ENCODE results near the gene RBM39. TPM values are rescaled to one million over a fixed set of nuclear protein-coding genes. Genes with fewer than 3 reads are reported as not detected.
A peak's percentile ranks its signal among the peaks of the same experiment; 100 is the strongest.

The RBM39 gene
- total RNA-seq, 1 donor from 2014 or later: 370 TPM

- TF ChIP-seq CTCF (IDR thresholded peaks at IDR 0.05) (no peak), POLR2A (IDR thresholded peaks at IDR 0.05) (no peak), POLR2AphosphoS5 (IDR thresholded peaks at IDR 0.05; ENCODE audit: insufficient read depth in 1 of 2, low read depth in 1 of 2) (no peak)
- Histone ChIP-seq H3K9me3 (no peaks in the 10 kb centered on the region), H3K27ac (no peak overlapping the region), H3K27me3 (no peaks in the 10 kb centered on the region), H3K36me3 (peaks cover 0 to 20% of the 10 kb centered on the region in 2 donors), H3K4me1 (no peaks in the 10 kb centered on the region), H3K4me3 (no peak overlapping the region)
- intact Hi-C loops (cut with DNase I): no loop called here
- DNase-seq (ENCODE audit: extremely low spot score in 2 of 2): peak in 1 of 2 donors; percentile 22
These were observed 61.4 kb downstream of the RBM39 start for GRCh38 chr20:35680452-35681183.

GRCh38 chr20:35674921-35675320 lies 67.1 kb downstream of the RBM39 start:
- TF ChIP-seq CTCF (IDR thresholded peaks at IDR 0.05) (no peak), POLR2AphosphoS5 (IDR thresholded peaks at IDR 0.05; ENCODE audit: insufficient read depth in 1 of 2, low read depth in 1 of 2) (no peak), POLR2A (IDR thresholded peaks at IDR 0.05) (no peak)
- peak in 1 of 2 donors; percentile 40 for DNase-seq (ENCODE audit: extremely low spot score in 2 of 2)

GRCh38 chr20:35673884-35674283 lies 68.2 kb downstream of the RBM39 start:
- no peaks in the 10 kb centered on the region for H3K4me1 ChIP-seq
- intact Hi-C loops (cut with DNase I): no loop called here
- H3K27me3 ChIP-seq: no peaks in the 10 kb centered on the region
- H3K9me3 ChIP-seq: no peaks in the 10 kb centered on the region
- DNase-seq (ENCODE audit: extremely low spot score in 2 of 2): peak in 1 of 2 donors; percentile 52
- TF ChIP-seq POLR2A (IDR thresholded peaks at IDR 0.05) (no peak), CTCF (IDR thresholded peaks at IDR 0.05) (no peak), POLR2AphosphoS5 (IDR thresholded peaks at IDR 0.05; ENCODE audit: insufficient read depth in 1 of 2, low read depth in 1 of 2) (no peak)
- no peak overlapping the region for H3K27ac ChIP-seq
- H3K36me3 ChIP-seq: peaks cover 0 to 54% of the 10 kb centered on the region in 2 donors
- no peak overlapping the region for H3K4me3 ChIP-seq

More at GRCh38 chr20:35674921-35675320, 67.1 kb downstream of the RBM39 start:
- Histone ChIP-seq H3K27ac (no peak overlapping the region), H3K36me3 (peaks cover 0 to 44% of the 10 kb centered on the region in 2 donors), H3K4me1 (no peaks in the 10 kb centered on the region), H3K27me3 (no peaks in the 10 kb centered on the region), H3K9me3 (no peaks in the 10 kb centered on the region), H3K4me3 (no peak overlapping the region)
- intact Hi-C loops (cut with DNase I): no loop called here

GRCh38 chr20:35669681-35670080 lies 72.4 kb downstream of the RBM39 start:
- no peaks in the 10 kb centered on the region for H3K4me1 ChIP-seq
- H3K27me3 ChIP-seq: no peaks in the 10 kb centered on the region
- H3K9me3 ChIP-seq: no peaks in the 10 kb centered on the region
- intact Hi-C loops (cut with DNase I): loop anchor here (5.0 kb wide), 1 partner anchor 52 kb away; the partner anchor contains the start of gene SPAG4
- TF ChIP-seq CTCF (IDR thresholded peaks at IDR 0.05) (no peak), POLR2AphosphoS5 (IDR thresholded peaks at IDR 0.05; ENCODE audit: insufficient read depth in 1 of 2, low read depth in 1 of 2) (no peak), POLR2A (IDR thresholded peaks at IDR 0.05) (no peak)
- DNase-seq (ENCODE audit: extremely low spot score in 2 of 2): no peak
- H3K27ac ChIP-seq: no peak overlapping the region
- peaks cover 0 to 58% of the 10 kb centered on the region in 2 donors for H3K36me3 ChIP-seq
- H3K4me3 ChIP-seq: no peak overlapping the region

GRCh38 chr20:35669221-35669620 lies 72.8 kb downstream of the RBM39 start:
- Histone ChIP-seq H3K4me3 (no peak overlapping the region), H3K9me3 (no peaks in the 10 kb centered on the region), H3K27me3 (no peaks in the 10 kb centered on the region), H3K36me3 (peaks cover 0 to 53% of the 10 kb centered on the region in 2 donors), H3K4me1 (no peaks in the 10 kb centered on the region), H3K27ac (no peak overlapping the region)
- peak in 1 of 2 donors; percentile 70 for DNase-seq (ENCODE audit: extremely low spot score in 2 of 2)
- intact Hi-C loops (cut with DNase I): loop anchor here (5.0 kb wide), 1 partner anchor 52 kb away; the partner anchor contains the start of gene SPAG4
- no peak for TF ChIP-seq POLR2AphosphoS5 (IDR thresholded peaks at IDR 0.05; ENCODE audit: insufficient read depth in 1 of 2, low read depth in 1 of 2)
- no peak for TF ChIP-seq POLR2A (IDR thresholded peaks at IDR 0.05)
- no peak for TF ChIP-seq CTCF (IDR thresholded peaks at IDR 0.05)
